LNCaP clone FGC (cell line): ENCODE measurements around the gene RNF31.
"Not testable (repeated sequence)": the region's sequence is repeated elsewhere in the genome, so short reads cannot be mapped to it uniquely, and the experiment has no call there.

ENCODE experiments used
- DNase-seq: peaks from one replicate; pipeline ENCODE4 v3.0.0-alpha.2; 2011; ENCODE audit warnings: low read depth
- H3K4me3 ChIP-seq: 2 replicates; pipeline ENCODE4 v1.5.1; 2011; ENCODE audit warnings: mild to moderate bottlenecking, low read depth, low read length, control low read depth
- CTCF ChIP-seq: IDR thresholded peaks from 2 replicates; pipeline ENCODE4 v1.5.1; 2012; ENCODE audit warnings: mild to moderate bottlenecking; ENCODE audit not compliant: control insufficient read depth, insufficient read depth; ENCODE audit errors: extremely low read depth

Gene RNF31

GRCh38 chr14:24196071-24197055, 49.1 kb downstream of the RNF31 start:
- no peak for DNase-seq
- H3K4me3 ChIP-seq = peak overlapping the region; percentile 90
- no peak for TF ChIP-seq CTCF

- TF ChIP-seq CTCF = no peak
- no peak for DNase-seq
- no peak overlapping the region; the same call in 1 of the 2 replicates for H3K4me3 ChIP-seq
Measured at GRCh38 chr14:24197056-24197450, 49.8 kb downstream of the RNF31 start.

DNA sequence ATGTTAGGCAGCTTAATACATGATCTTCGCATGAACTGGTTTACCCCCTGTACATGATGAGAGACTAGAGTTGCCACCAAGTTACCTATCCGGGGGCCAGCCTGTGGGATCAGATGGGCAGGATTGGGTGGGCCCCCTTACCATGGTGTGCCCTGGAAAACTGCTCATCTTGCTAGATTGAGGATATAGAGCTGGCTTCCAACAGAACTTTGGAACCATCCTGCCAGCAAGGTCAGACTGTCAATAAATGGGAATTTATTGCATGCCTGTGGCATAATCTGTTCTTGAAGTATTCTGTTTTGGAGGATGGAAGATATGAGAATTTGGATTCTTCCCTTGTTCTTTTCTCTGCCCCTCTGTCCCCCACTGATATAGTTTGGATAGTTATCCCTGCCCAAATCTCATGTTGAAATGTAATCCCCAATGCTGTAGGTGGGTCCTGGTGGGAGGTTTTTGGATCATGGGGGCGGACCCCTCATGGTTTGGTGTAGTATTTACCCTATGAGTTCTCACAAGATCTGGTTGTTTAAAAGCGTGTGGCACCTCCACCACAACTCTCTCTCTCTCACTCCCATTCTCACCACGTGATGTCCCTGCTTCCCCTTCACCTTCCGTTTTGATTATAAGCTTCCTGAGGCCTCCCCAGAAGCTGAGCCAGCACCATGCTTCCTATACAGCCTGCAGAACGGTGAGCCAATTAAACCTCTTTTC, 51.7 kb downstream of the RNF31 start:
- no peak for DNase-seq
- H3K4me3 ChIP-seq = no peak overlapping the region
- no peak for TF ChIP-seq CTCF

DNA sequence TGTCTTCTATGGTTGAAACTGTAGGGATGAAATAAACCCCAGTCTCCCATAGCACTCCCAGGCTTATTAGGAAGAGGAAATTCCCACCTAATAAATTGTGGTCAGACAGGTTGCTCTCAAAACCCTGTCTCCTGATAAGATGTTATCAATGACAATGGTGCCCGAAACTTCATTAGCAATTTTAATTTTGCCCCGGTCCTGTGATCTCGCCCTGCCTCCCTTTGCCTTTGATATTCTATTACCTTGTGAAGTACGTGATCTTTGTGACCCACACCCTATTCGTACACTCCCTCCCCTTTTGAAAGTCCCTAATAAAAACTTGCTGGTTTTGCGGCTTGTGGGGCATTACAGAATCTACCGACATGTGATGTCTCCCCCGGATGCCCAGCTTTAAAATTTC, 55.2 kb downstream of the RNF31 start:
- not testable (repeated sequence) for DNase-seq, H3K4me3 ChIP-seq

DNA sequence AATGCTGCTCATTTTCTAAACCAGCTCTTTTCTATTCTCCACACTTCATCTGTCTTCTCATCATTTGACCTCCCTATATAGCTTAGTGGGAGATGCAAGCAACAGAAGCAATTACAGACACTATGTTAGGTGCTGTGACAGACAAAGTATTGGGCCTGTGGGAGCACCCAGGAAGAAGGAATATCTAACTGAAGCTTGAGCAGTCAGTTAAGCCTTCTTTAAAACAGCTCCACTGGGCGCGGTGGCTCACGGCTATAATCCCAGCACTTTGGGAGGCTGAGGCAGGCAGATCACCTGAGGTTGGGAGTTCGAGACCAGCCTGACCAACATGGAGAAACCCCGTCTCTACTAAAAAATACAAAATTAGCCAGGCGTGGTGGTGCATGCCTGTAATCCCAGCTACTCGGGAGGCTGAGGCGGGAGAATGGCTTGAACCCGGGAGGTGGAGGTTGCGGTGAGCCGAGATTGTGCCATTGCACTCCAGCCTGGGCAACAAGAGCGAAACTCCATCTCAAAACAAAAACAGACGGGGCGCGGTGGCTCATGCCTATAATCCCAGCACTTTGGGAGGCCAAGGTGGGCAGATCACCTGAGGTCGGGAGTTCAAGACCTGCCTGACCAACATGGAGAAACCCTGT, 56.1 kb downstream of the RNF31 start:
- not testable (repeated sequence) for H3K4me3 ChIP-seq, DNase-seq

DNA sequence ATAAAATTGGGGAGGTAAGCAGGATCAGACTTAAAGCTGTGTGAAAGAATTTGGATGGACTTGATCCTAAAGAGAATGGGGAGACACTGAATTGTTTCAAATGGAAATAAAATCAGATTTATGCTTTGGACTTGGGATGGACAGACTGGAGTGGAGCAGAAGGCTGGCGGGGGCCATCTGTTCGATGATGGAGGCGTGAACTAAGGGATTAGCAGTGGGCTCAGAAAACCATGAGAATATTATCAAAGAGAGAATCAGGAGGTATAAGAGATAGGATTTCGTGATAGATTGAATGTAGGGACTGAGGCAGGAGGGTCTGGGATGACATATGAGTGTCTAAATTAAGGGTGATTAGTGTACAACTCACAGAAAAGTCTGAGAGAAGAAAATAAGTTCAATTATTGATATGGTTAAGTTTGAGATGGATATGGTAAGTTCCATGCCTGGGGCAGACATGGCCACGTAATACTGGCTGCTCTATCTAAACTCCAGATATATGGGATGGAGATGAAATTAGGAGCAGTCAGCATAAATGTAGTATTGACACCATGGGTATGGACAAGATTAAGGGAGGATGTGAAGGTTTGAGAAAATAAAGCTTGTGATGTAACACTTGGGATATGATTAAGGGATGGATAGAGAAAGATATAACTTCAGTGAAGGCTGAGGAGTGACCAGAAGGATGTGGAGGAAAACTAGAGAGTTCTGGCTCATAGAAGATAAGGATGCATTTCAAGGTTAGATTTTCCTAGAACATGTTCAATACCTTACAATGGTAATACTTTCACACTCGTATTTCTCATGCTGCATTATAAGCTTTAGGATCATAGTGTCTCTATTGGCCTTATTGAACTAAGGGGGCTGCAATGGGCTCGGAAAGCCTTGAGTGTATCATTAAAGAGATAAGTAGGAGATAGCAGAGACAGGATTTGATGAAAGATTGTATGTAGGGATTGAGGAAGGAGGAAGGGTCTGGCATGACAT, 57.2 kb downstream of the RNF31 start:
- DNase-seq = no peak
- H3K4me3 ChIP-seq = no peak overlapping the region
- TF ChIP-seq CTCF = no peak
